ENCODE results near the gene SMYD3.

SMYD3 gene

GRCh38 chr1:246255773-246256172 lies 251.3 kb downstream of the SMYD3 start:
- H4K20me1 ChIP-seq (ENCODE audit: insufficient read depth, low read length), result no peaks in the 10 kb centered on the region
- peaks cover 17% of the 10 kb centered on the region for H3K9me3 ChIP-seq (ENCODE audit: insufficient read depth, low read length, severe bottlenecking)
- H3K9ac ChIP-seq (ENCODE audit: low read depth, low read length), result no peak overlapping the region
- no peaks in the 10 kb centered on the region for H3K36me3 ChIP-seq (ENCODE audit: insufficient read depth, low read length)
- no peak overlapping the region for H3K4me3 ChIP-seq (ENCODE audit: low read depth in 1 of 2, low read length in 2 of 2)
- H3K27me3 ChIP-seq (ENCODE audit: insufficient read depth, low read length, poor library complexity), result no peaks in the 10 kb centered on the region
- no peak overlapping the region for H3K4me2 ChIP-seq (ENCODE audit: insufficient read depth, low read length)
- no peak for TF ChIP-seq EZH2 (IDR thresholded peaks at IDR 0.05; ENCODE audit: borderline replicate concordance, low read depth, low read length, severe bottlenecking)
- TF ChIP-seq CTCF (IDR thresholded peaks at IDR 0.05; ENCODE audit: borderline replicate concordance, extremely low read depth, low read length, poor library complexity, severe bottlenecking), result no peak
- H3K4me1 ChIP-seq (ENCODE audit: insufficient read depth, low read length), result no peaks in the 10 kb centered on the region
- ATAC-seq (ENCODE audit: insufficient read depth, low read depth), result no peak
- H3K27ac ChIP-seq (ENCODE audit: low read length), result no peak overlapping the region
- H2AFZ ChIP-seq (ENCODE audit: low read depth, low read length), result no peak overlapping the region
- H3K79me2 ChIP-seq (ENCODE audit: insufficient read depth, low read length), result no peaks in the 10 kb centered on the region
- no peak for DNase-seq

- Histone ChIP-seq H3K36me3 (ENCODE audit: insufficient read depth, low read length) (no peaks in the 10 kb centered on the region), H2AFZ (ENCODE audit: low read depth, low read length) (no peak overlapping the region), H3K4me3 (ENCODE audit: low read depth in 1 of 2, low read length in 2 of 2) (no peak overlapping the region), H3K4me2 (ENCODE audit: insufficient read depth, low read length) (no peak overlapping the region), H3K4me1 (ENCODE audit: insufficient read depth, low read length) (no peaks in the 10 kb centered on the region), H3K9ac (ENCODE audit: low read depth, low read length) (no peak overlapping the region), H3K9me3 (ENCODE audit: insufficient read depth, low read length, severe bottlenecking) (peaks cover 14% of the 10 kb centered on the region), H3K79me2 (ENCODE audit: insufficient read depth, low read length) (no peaks in the 10 kb centered on the region), H3K27ac (ENCODE audit: low read length) (no peak overlapping the region), H3K27me3 (ENCODE audit: insufficient read depth, low read length, poor library complexity) (no peaks in the 10 kb centered on the region), H4K20me1 (ENCODE audit: insufficient read depth, low read length) (no peaks in the 10 kb centered on the region)
- no peak for TF ChIP-seq EZH2 (IDR thresholded peaks at IDR 0.05; ENCODE audit: borderline replicate concordance, low read depth, low read length, severe bottlenecking)
- no peak for TF ChIP-seq CTCF (IDR thresholded peaks at IDR 0.05; ENCODE audit: borderline replicate concordance, extremely low read depth, low read length, poor library complexity, severe bottlenecking)
- DNase-seq, result no peak
- no peak for ATAC-seq (ENCODE audit: insufficient read depth, low read depth)
Observed at GRCh38 chr1:246254854-246255253, 252.2 kb downstream of the SMYD3 start.

- Histone ChIP-seq H3K4me3 (ENCODE audit: low read depth in 1 of 2, low read length in 2 of 2) (no peak overlapping the region), H3K4me2 (ENCODE audit: insufficient read depth, low read length) (no peak overlapping the region), H3K79me2 (ENCODE audit: insufficient read depth, low read length) (no peaks in the 10 kb centered on the region), H3K9ac (ENCODE audit: low read depth, low read length) (no peak overlapping the region), H2AFZ (ENCODE audit: low read depth, low read length) (no peak overlapping the region), H3K9me3 (ENCODE audit: insufficient read depth, low read length, severe bottlenecking) (no peaks in the 10 kb centered on the region), H3K36me3 (ENCODE audit: insufficient read depth, low read length) (no peaks in the 10 kb centered on the region), H4K20me1 (ENCODE audit: insufficient read depth, low read length) (no peaks in the 10 kb centered on the region), H3K27me3 (ENCODE audit: insufficient read depth, low read length, poor library complexity) (no peaks in the 10 kb centered on the region), H3K27ac (ENCODE audit: low read length) (no peak overlapping the region), H3K4me1 (ENCODE audit: insufficient read depth, low read length) (no peaks in the 10 kb centered on the region)
- no peak for ATAC-seq (ENCODE audit: insufficient read depth, low read depth)
- TF ChIP-seq CTCF (IDR thresholded peaks at IDR 0.05; ENCODE audit: borderline replicate concordance, extremely low read depth, low read length, poor library complexity, severe bottlenecking), result no peak
- TF ChIP-seq EZH2 (IDR thresholded peaks at IDR 0.05; ENCODE audit: borderline replicate concordance, low read depth, low read length, severe bottlenecking), result no peak
- DNase-seq, result no peak
Observed at GRCh38 chr1:246246430-246246829, 260.6 kb downstream of the SMYD3 start.

- Histone ChIP-seq H3K79me2 (ENCODE audit: insufficient read depth, low read length) (no peaks in the 10 kb centered on the region), H2AFZ (ENCODE audit: low read depth, low read length) (no peak overlapping the region), H3K9ac (ENCODE audit: low read depth, low read length) (no peak overlapping the region), H4K20me1 (ENCODE audit: insufficient read depth, low read length) (no peaks in the 10 kb centered on the region), H3K36me3 (ENCODE audit: insufficient read depth, low read length) (no peaks in the 10 kb centered on the region), H3K4me2 (ENCODE audit: insufficient read depth, low read length) (no peak overlapping the region), H3K9me3 (ENCODE audit: insufficient read depth, low read length, severe bottlenecking) (no peaks in the 10 kb centered on the region), H3K27ac (ENCODE audit: low read length) (no peak overlapping the region), H3K27me3 (ENCODE audit: insufficient read depth, low read length, poor library complexity) (no peaks in the 10 kb centered on the region), H3K4me1 (ENCODE audit: insufficient read depth, low read length) (no peaks in the 10 kb centered on the region), H3K4me3 (ENCODE audit: low read depth in 1 of 2, low read length in 2 of 2) (no peak overlapping the region)
- ATAC-seq (ENCODE audit: insufficient read depth, low read depth), result no peak
- DNase-seq, result no peak
- TF ChIP-seq EZH2 (IDR thresholded peaks at IDR 0.05; ENCODE audit: borderline replicate concordance, low read depth, low read length, severe bottlenecking) (no peak), CTCF (IDR thresholded peaks at IDR 0.05; ENCODE audit: borderline replicate concordance, extremely low read depth, low read length, poor library complexity, severe bottlenecking) (no peak)
Observed at GRCh38 chr1:246245541-246245940, 261.5 kb downstream of the SMYD3 start.

Data from DND-41 (cell line).